Left lobe of liver (tissue), 2 donors: ENCODE measurements around the gene RANBP3L. TPM values are rescaled to one million over a fixed set of nuclear protein-coding genes. Genes with fewer than 3 reads are reported as not detected.
"Not testable (repeated sequence)": the region's sequence is repeated elsewhere in the genome, so short reads cannot be mapped to it uniquely, and the experiment has no call there.

Experiments
- ATAC-seq: fragments of 200-7000 bp; cut with Tn5 transposase; one replicate; pipeline ENCODE4 v1.9.1; 2020; ENCODE audit warnings: mild to moderate bottlenecking, moderate library complexity
- DNase-seq: peaks from one replicate; pipeline ENCODE4 v3.0.0-alpha.2; 2020; ENCODE audit warnings: low spot score
- total RNA-seq: library from RNA; stranded (reverse); gene quantifications from one replicate; pipeline ENCODE4 v1.2.1, GENCODE V29; 2021
- donor health status: DM: no; HTN: no; CAD: no; lungs with moderate emphysema.
- donor health status: DM: no; HTN: yes; CAD: no.

RANBP3L gene
- total RNA-seq, 1 donor from 2014 or later = 3.3 TPM

DNA sequence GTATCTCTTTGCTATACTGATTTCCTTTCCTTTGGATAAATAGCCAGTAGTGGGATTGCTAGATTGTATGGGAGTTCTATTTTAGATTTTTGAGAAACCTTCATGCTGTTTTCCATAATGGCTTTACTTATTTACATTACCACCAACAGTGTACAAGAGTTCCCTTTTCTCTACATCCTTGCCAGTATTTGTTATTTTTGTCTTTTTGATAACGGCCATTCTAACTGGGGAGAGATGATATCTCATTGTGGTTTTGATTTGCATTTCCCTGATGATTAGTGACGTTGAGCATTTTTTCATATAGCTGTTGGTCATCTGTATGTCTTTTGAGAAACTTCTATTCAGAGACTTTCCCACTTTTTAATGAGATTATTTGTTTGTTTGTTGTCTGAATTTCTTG, 85.8 kb downstream of the RANBP3L start:
- ATAC-seq (no peak), DNase-seq (no peak)

- DNase-seq (no peak), ATAC-seq (peak; percentile 74)
Observed at GRCh38 chr5:36214436-36214835, 87.3 kb downstream of the RANBP3L start.

DNA sequence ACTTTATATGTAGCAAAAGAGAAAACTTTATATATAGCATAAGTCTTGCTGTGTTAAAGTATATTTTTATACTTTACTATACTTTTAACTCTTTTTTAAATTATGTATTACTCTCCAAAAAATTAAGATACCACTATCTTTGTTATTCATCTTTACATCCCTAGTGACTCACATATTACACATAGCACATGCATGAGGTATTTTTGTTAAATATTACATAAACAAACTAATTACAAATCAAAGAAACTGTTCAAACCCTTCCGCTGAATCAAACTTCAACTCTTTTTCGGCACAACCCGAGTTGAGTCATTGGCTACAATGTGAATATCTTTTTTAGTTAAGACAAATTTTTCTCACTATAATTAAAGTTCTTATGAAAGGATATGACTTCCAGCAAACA, 92.0 kb downstream of the RANBP3L start:
- ATAC-seq (no peak), DNase-seq (no peak)

- no peak for ATAC-seq
Observed at GRCh38 chr5:36208786-36209185, 92.9 kb downstream of the RANBP3L start.

DNA sequence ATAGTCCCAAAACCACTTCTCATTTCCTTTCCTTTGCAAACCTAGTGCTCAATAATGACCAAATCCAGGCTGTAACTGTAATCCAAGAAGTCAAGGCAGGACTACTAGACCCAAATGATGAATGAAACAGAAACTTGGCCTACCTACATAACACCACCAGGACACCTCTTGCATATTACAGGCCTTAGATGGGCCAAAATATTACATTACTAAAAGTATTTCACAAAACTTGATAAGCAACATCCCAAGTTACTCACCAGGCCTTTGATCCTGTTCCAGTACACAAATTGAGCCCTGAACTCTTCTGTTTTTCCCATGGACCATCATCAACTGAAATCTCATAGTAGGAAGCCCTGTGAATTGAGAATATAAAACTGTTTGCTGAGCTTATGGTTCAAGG, 94.8 kb downstream of the RANBP3L start:
- peak; percentile 19 for ATAC-seq
- no peak for DNase-seq

More at GRCh38 chr5:36208786-36209185, 92.9 kb downstream of the RANBP3L start:
- no peak for DNase-seq

- ATAC-seq (peak; percentile 89), DNase-seq (no peak)
Observed at GRCh38 chr5:36205329-36205728, 96.4 kb downstream of the RANBP3L start.

DNA sequence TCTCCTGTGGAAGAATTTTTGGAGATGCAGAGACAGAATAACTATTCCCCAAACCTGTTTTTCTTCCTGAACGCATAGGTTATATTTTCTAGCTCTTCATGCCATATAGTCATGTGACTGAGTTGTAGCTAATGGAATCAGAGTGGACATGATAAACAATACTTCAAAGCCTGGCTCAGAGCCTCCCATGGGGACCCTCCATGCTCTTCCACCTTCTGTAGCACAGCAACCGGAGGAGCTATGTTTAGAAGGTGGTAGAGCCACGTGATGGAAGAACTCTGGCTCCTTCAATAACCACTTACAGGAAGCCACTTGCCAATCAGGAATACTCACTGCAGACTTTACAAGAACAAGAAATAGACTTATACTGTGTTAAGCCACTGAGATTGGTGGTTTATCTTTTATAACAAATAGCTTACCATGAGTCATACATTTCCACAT, 99.2 kb downstream of the RANBP3L start:
- DNase-seq (no peak), ATAC-seq (no peak)

DNA sequence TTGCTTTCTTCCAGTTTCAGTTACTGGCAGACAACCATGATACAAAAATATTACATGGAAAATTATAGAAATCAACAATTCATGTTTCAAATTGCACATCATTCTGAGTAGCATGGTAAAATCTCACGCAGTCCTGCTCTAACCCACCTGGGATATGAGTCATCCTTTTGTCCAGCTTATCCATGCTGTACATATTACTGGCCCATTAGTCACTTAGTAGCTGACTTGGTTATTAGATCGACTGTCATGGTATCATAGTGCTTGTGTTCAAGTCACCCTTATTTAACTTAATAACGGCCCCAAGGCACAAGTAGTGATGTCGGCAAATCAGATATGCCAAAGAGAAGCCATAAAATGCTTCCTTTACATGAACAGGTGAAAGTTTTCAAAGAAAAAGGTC, 101.2 kb downstream of the RANBP3L start:
- no peak for DNase-seq
- ATAC-seq = no peak

- no peak for ATAC-seq
- DNase-seq = no peak
Observed at GRCh38 chr5:36199620-36200019, 102.1 kb downstream of the RANBP3L start.

DNA sequence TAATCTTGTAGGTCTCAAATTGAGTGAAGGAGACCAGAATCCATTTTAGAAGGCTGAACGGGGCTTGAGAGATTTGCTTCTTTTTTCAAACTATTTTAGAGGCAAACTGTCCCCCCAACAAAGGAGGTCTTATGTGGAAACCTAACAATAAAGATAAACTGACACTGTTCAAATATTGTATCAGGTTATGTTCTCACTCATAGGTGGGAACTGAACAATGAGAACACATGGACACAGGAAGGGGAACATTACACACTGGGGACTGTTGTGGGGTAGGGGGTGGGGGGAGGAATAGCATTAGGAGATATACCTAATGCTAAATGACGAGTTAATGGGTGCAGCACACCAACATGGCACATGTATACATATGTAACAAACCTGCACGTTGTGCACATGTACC, 102.9 kb downstream of the RANBP3L start:
- not testable (repeated sequence) for DNase-seq, ATAC-seq

Other genes starting within 250 kb of the RANBP3L start
- 0.18 TPM for gene UGT3A2, start 235.0 kb downstream of the RANBP3L start, total RNA-seq
- 8.9 TPM for gene LMBRD2, start 150.0 kb downstream of the RANBP3L start, total RNA-seq
- gene SKP2, start 149.8 kb downstream of the RANBP3L start, total RNA-seq = 28.9 TPM
- gene NADK2, start 60.0 kb downstream of the RANBP3L start, total RNA-seq = 185 TPM